Motor neuron (in vitro differentiated cells): ENCODE data around the gene UBQLN2. TPM values are rescaled to one million over a fixed set of nuclear protein-coding genes. Genes with fewer than 3 reads are reported as not detected.
"Not testable (repeated sequence)": the region's sequence is repeated elsewhere in the genome, so short reads cannot be mapped to it uniquely, and the experiment has no call there.

Experiments
- ATAC-seq, 8 experiments: fragments of 200-7000 bp; cut with Tn5 transposase; replicated peaks in 6 of 8; 2 replicates each; pipeline ENCODE4 v1.8.0; 2021; ENCODE audit warnings: mild to moderate bottlenecking in 8 of 8, moderate library complexity in 8 of 8
- H3K27ac ChIP-seq, 2 donors: fragments of 250-450 bp; sonication (Bioruptor Pico); 2 replicates each; pipeline ENCODE4 v1.9.0; 2021; ENCODE audit warnings: antibody characterized with exemption in 2 of 2, mild to moderate bottlenecking in 2 of 2, moderate library complexity in 1 of 2
- H3K4me1 ChIP-seq, 2 donors: fragments of 250-450 bp; sonication (Bioruptor Pico); replicated peaks in 1 of 2; 2 replicates each; pipeline ENCODE4 v1.6.1; 2021; ENCODE audit warnings: antibody characterized with exemption in 2 of 2, mild to moderate bottlenecking in 2 of 2, moderate library complexity in 1 of 2
- H3K4me3 ChIP-seq, 5 donors: fragments of 250-450 bp; sonication (Bioruptor Pico); 2 replicates each; pipeline ENCODE4 v1.9.0; 2021; ENCODE audit warnings: antibody characterized with exemption in 5 of 5, mild to moderate bottlenecking in 5 of 5, moderate library complexity in 4 of 5
- WGBS, 10 experiments: fragments of 450-650 bp; shearing (Covaris generic); methylation state at CpG; one replicate each; pipeline ENCODE4 v1.0.0; 2022; 5-methylcytosine and 5-hydroxymethylcytosine counted together
- in situ Hi-C, 9 experiments: fragments of 400-800 bp; cut with MboI; loops; one replicate each; pipeline ENCODE4 v1.15.0; 2021; ENCODE audit warnings: low sequenced_read_pairs in 9 of 9, low pct_unique_long_range_greater_than_20kb in 2 of 9; ENCODE audit not compliant: unreplicated experiment in 9 of 9
- total RNA-seq, 8 experiments: library from RNA; unstranded; fragments of 300-600 nt; gene quantifications; 2 replicates each; pipeline versions ENCODE4 v1.2.3 to v1.2.4, GENCODE V29; 2022

UBQLN2 gene
- total RNA-seq, result 10 to 100 TPM; 13.8 to 29.0 (median 20.0) TPM

DNA sequence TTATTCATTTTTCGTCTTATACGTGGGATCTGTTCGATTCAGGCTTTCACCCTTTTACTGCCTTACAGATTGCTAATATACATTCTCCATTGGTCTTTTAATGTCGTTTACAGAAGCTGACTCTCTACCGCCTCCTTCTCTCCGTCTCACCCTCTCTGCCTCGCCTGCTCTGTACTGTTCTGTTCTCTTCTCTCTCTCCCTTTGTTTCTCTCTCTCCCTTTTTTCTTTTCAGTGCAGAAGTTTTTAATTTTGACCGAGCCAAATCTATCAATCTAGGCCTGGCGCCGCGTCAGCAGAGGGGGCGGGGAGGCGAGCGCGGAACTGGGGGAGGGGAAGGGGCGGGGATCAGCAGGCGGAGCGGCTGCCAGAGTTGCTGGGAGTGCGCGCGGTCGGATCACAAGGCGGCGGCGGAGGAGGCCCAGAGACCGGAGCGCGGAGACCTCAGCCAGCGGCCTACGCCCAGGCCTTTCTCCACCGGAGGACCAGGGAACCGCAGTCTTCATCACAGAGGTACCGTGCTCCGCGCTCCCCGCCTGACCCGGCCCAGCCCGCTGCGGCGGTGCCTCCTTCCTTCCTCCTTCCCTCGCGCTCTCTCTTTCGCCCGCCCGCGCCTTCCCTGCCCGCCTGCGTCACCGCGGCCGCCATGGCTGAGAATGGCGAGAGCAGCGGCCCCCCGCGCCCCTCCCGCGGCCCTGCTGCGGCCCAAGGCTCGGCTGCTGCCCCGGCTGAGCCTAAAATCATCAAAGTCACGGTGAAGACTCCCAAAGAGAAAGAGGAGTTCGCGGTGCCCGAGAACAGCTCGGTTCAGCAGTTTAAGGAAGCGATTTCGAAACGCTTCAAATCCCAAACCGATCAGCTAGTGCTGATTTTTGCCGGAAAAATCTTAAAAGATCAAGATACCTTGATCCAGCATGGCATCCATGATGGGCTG is at the start of gene UBQLN2:
TSS of gene UBQLN2 (plus strand) at position 397 of the 931 bp plus-strand sequence. CDS start at position 644, 247 bp downstream.
- in situ Hi-C loops, result no loop called here
- peak; percentile 84 to 91 (median 88) for ATAC-seq
- Histone ChIP-seq H3K4me1 (peaks cover 0 to 14% of the 10 kb centered on the region in 2 donors), H3K27ac (peak within 1 kb of the TSS; percentile 97 to 99), H3K4me3 (peak within 1 kb of the TSS; percentile 48 to 94 (median 73))
- WGBS, 10 experiments, result 0 to 41% (median 2%) methylated on average over 1 to 22 of the region's 70 CpGs; no CpG with 5 or more reads in 3 of the 10 experiments

DNA sequence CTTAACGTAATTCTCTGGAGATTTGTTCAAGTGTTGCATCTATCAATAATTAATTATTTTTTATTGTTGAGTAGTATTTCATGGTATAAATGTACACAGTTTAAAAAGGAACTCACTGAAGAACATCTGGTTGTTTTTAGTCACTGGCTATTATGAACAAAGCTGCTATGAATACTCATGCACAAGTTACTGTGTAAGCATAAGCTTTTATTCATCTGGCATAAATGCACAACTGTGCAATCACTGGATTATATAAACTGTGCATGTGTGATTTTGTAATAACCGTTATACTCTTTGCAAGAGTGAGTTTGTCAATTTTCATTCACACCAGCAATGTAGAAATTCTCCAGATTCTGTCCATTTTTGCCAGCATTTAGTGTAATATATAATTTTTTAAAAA is 43.8 kb upstream of the UBQLN2 start:
- in situ Hi-C loops, result no loop called here
- Histone ChIP-seq H3K4me1 (no peaks in the 10 kb centered on the region), H3K4me3 (no peak overlapping the region), H3K27ac (no peak overlapping the region)
- WGBS, 10 experiments, result 0 to 75% (median 22%) methylated on average over 1 to 2 of the region's 2 CpGs; no CpG with 5 or more reads in 5 of the 10 experiments
- ATAC-seq, result peak in 3 of 8 experiments; percentile 72 to 86 (median 75)

DNA sequence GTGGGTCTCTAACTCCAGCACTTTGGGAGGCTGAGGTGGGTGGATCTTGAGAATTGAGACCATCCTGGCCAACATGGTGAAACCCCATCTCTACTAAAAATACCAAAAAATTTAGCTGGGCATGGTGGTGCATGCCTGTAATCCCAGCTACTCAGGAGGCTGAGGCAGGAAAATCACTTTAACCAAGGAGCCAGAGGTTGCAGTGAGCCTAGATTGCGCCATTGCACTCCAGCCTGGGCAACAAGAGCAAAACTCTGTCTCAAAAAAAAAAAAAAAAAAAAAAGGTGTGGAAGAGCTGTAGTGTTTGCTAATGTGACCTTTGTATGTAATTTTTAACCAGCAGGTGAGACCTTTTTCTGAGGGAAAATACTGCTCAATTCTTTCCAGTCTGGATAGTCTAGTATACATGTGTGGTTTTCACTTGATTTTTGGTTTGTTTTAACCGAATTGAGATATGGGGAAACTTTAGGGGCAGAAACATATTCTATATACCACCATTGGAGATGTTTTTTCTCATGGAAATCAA is 33.9 kb upstream of the UBQLN2 start:
- 0 to 100% (median 35%) methylated on average over 1 to 2 of the region's 2 CpGs; no CpG with 5 or more reads in 7 of the 10 experiments for WGBS, 10 experiments
- in situ Hi-C loops, H3K4me3 ChIP-seq, H3K4me1 ChIP-seq, H3K27ac ChIP-seq, ATAC-seq: not testable (repeated sequence)

DNA sequence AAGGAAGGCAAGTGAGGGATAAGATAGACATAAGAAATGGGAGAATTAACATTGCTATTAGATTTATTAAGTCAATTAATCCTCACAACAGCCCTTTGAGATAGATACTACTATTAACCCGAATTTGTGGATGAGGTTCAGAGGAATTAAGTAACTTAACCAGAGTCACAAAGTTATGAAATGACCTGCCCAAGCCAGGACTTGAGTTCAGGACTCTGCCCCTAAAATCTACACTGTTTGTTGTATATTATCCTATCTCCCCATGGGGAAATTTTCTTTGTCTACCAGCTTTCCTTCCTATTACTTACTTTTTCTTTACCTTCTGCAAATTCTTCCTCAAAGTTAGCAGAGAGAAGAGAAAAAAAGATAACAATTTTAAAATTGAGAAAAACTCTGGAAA is 33.4 kb upstream of the UBQLN2 start:
- in situ Hi-C loops, result no loop called here
- H3K27ac ChIP-seq, result no peak overlapping the region
- no peak for ATAC-seq
- 0 to 22% (median 0%) methylated on average over 1 of the region's 1 CpG; no CpG with 5 or more reads in 7 of the 10 experiments for WGBS, 10 experiments
- H3K4me1 ChIP-seq, result no peaks in the 10 kb centered on the region
- no peak overlapping the region for H3K4me3 ChIP-seq

DNA sequence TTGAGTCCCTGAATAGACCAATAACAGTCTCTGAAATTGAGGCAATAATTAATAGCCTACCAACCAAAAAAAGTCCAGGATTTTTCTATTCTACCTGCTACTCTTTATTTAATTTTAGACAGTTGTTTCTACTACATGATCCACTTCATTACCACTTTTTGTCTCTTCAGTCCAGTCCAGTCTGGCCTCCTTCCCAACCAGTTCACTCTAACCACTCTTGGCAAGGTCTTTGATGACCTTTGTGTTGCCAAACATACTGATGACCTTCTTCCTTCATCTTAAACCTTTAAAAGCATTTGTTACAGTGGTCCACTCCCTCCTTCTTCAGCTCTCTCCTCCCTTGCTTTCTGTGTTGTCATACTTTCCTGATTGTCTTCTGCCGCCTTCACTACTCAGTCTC is 12.8 kb upstream of the UBQLN2 start:
- in situ Hi-C loops, result no loop called here
- no peak for ATAC-seq
- no peaks in the 10 kb centered on the region for H3K4me1 ChIP-seq
- no peak overlapping the region for H3K4me3 ChIP-seq
- 6 to 100% (median 28%) methylated on average over 1 of the region's 1 CpG; no CpG with 5 or more reads in 4 of the 10 experiments for WGBS, 10 experiments
- no peak overlapping the region for H3K27ac ChIP-seq

DNA sequence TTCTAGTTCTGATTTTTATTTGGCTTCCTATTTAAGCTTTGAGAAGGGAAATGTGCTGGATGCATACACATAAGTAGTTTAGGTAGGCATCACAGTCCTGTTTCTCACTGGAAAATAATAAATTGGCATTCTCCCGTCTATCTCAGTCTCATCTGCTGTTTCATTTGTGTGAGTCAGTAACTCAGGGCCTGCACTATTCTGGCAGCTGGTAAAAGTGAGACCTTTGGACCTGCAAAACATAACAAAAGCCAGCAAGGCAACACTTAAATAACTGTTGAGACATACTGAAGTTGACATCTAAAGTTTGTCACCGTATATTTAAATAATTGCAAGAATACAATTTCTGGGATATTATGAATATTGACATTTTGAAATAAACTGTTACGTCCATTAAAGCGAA is 8.6 kb upstream of the UBQLN2 start:
- no peak for ATAC-seq
- no peaks in the 10 kb centered on the region for H3K4me1 ChIP-seq
- in situ Hi-C loops, result no loop called here
- H3K4me3 ChIP-seq, result no peak overlapping the region
- WGBS, 10 experiments, result 12 to 100% (median 80%) methylated on average over 1 to 4 of the region's 4 CpGs; no CpG with 5 or more reads in 3 of the 10 experiments
- H3K27ac ChIP-seq, result no peak overlapping the region

DNA sequence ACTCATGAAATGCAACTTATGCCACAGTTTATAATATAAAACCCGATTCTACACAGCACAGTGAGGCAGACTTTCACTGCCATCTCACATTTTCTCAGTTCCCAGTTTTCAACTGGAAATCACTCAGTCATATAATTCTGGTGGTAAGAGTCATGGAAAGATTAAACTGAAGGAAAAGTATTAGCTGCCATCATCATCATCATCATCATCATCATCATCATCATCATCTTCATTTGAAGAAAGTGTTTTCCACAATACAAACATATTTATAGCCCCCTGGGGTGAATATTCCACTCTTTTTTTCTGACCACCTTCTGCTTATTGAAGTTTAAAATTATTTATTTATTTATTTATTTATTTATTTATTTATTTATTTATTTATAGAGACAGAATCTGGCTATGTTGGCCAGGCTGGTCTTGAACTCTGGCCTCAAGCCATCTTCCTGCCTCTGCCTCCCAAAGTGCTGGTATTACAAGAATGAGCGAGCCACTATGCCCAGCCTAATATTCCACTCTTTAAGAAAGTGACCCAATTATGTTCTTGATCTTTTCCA is 6.0 kb upstream of the UBQLN2 start:
- no peak overlapping the region for H3K27ac ChIP-seq
- in situ Hi-C loops, result no loop called here
- WGBS, 10 experiments, result 36 to 100% (median 100%) methylated on average over 1 to 2 of the region's 2 CpGs; no CpG with 5 or more reads in 3 of the 10 experiments
- ATAC-seq, result no peak
- H3K4me1 ChIP-seq, result peaks cover 0 to 3% of the 10 kb centered on the region in 2 donors
- H3K4me3 ChIP-seq, result no peak overlapping the region

DNA sequence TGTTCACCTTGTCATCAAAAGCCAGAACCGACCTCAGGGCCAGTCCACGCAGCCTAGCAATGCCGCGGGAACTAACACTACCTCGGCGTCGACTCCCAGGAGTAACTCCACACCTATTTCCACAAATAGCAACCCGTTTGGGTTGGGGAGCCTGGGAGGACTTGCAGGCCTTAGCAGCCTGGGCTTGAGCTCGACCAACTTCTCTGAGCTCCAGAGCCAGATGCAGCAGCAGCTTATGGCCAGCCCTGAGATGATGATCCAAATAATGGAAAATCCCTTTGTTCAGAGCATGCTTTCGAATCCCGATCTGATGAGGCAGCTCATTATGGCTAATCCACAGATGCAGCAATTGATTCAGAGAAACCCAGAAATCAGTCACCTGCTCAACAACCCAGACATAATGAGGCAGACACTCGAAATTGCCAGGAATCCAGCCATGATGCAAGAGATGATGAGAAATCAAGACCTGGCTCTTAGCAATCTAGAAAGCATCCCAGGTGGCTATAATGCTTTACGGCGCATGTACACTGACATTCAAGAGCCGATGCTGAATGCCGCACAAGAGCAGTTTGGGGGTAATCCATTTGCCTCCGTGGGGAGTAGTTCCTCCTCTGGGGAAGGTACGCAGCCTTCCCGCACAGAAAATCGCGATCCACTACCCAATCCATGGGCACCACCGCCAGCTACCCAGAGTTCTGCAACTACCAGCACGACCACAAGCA is 898 bp downstream of the UBQLN2 start:
- Histone ChIP-seq H3K27ac (peak overlapping the region; percentile 97 to 99), H3K4me3 (peak overlapping the region; percentile 48 to 94 (median 73)), H3K4me1 (peaks cover 0 to 14% of the 10 kb centered on the region in 2 donors)
- WGBS, 10 experiments, result 0 to 28% (median 11%) methylated on average over 3 to 6 of the region's 23 CpGs; no CpG with 5 or more reads in 6 of the 10 experiments
- ATAC-seq, result peak; percentile 3 to 21 (median 6)
- in situ Hi-C loops, result no loop called here

DNA sequence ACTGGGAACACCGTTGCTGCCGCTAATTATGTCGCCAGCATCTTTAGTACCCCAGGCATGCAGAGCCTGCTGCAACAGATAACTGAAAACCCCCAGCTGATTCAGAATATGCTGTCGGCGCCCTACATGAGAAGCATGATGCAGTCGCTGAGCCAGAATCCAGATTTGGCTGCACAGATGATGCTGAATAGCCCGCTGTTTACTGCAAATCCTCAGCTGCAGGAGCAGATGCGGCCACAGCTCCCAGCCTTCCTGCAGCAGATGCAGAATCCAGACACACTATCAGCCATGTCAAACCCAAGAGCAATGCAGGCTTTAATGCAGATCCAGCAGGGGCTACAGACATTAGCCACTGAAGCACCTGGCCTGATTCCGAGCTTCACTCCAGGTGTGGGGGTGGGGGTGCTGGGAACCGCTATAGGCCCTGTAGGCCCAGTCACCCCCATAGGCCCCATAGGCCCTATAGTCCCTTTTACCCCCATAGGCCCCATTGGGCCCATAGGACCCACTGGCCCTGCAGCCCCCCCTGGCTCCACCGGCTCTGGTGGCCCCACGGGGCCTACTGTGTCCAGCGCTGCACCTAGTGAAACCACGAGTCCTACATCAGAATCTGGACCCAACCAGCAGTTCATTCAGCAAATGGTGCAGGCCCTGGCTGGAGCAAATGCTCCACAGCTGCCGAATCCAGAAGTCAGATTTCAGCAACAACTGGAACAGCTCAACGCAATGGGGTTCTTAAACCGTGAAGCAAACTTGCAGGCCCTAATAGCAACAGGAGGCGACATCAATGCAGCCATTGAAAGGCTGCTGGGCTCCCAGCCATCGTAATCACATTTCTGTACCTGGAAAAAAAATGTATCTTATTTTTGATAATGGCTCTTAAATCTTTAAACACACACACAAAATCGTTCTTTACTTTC is 1.8 kb downstream of the UBQLN2 start:
- WGBS, 10 experiments, result 0 to 18% (median 0%) methylated on average over 1 to 11 of the region's 20 CpGs; no CpG with 5 or more reads in 2 of the 10 experiments
- in situ Hi-C loops, result no loop called here

DNA sequence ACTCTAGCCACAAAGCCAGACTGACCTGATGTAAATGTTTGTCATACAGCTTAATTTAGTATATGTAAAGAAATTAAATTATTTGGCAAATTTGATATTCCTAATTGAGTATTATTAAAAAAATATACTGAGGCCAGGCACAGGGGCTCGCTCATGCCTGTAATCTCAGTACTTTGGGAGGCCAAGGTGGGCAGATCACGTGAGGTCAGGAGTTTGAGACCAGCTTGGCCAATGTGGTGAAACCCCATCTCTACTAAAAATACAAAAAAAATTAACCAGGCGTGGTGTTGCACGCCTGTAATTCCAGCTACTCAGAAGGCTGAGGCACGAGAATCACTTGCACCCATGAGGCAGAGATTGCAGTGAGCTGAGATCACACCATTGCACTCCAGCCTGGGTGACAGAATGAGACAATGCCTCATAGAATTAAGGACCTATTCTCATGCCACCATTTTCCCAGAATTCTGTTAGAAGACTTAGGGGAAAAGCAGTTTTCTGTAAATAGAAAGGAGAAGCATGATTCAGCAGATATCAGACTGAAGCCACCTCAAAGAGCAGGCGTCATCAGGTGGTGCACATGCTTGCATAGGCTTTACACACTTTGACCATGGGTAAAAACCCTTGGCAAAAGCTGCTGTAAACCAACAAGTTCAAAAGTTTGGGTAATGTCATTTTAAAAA is 6.1 kb downstream of the UBQLN2 start:
- in situ Hi-C loops, result no loop called here
- peak in 5 of 8 experiments; percentile 72 to 83 (median 77) for ATAC-seq
- peaks cover 0 to 10% of the 10 kb centered on the region in 2 donors for H3K4me1 ChIP-seq
- 36 to 100% (median 100%) methylated on average over 1 to 6 of the region's 6 CpGs; no CpG with 5 or more reads in 6 of the 10 experiments for WGBS, 10 experiments
- no peak overlapping the region for H3K27ac ChIP-seq
- no peak overlapping the region for H3K4me3 ChIP-seq

More for the DNA sequence above, 1.8 kb downstream of the UBQLN2 start:
- ATAC-seq, result peak in 1 of 8 experiments; percentile 4
- Histone ChIP-seq H3K4me3 (peak overlapping the region; percentile 48 to 94 (median 73)), H3K4me1 (peaks cover 0 to 14% of the 10 kb centered on the region in 2 donors), H3K27ac (peak overlapping the region; percentile 97 to 99)

DNA sequence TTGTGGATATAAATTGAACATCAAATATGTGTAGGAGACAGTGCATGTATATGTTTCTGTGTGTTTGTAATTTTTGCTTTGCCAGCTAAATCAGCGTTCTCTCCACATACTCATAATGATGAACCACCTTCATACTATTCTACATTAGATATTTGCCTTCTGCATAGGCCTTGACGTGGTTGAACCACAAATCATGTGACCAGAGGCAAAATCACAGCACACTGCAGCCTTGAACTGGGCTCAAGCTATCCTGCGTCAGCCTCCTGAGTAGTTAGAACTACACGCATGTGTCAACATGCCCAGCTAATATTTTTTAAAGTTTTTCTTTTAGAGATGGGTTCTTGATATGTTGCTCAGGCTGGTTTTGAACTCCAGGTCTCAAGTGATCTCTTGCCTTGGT is 9.5 kb downstream of the UBQLN2 start:
- WGBS, 10 experiments, result 56 to 100% (median 82%) methylated on average over 1 to 3 of the region's 4 CpGs; no CpG with 5 or more reads in 6 of the 10 experiments
- Histone ChIP-seq H3K27ac (no peak overlapping the region), H3K4me3 (no peak overlapping the region), H3K4me1 (peaks cover 0 to 2% of the 10 kb centered on the region in 2 donors)
- in situ Hi-C loops, result no loop called here
- no peak for ATAC-seq
